ENCODE data around the gene FRMD5.

The FRMD5 gene

GRCh38 chr15:43931790-43932435 lies 263.2 kb downstream of the FRMD5 start:
- no peak for FAIRE-seq

GRCh38 chr15:43931119-43931518 lies 264.0 kb downstream of the FRMD5 start:
- no peak for FAIRE-seq
- no peak for DNase-seq (ENCODE audit: low spot score)

More at GRCh38 chr15:43931790-43932435, 263.2 kb downstream of the FRMD5 start:
- no peak for DNase-seq (ENCODE audit: low spot score)

- FAIRE-seq (no peak), DNase-seq (ENCODE audit: low spot score) (no peak)
Observed at GRCh38 chr15:43930556-43930955, 264.5 kb downstream of the FRMD5 start.

- FAIRE-seq = no peak
Observed at GRCh38 chr15:43930079-43930478, 265.0 kb downstream of the FRMD5 start.

GRCh38 chr15:43928152-43928551 lies 266.9 kb downstream of the FRMD5 start:
- no peak for FAIRE-seq
- DNase-seq (ENCODE audit: low spot score) = no peak

More at GRCh38 chr15:43930079-43930478, 265.0 kb downstream of the FRMD5 start:
- DNase-seq (ENCODE audit: low spot score) = no peak

- FAIRE-seq = no peak
- DNase-seq (ENCODE audit: low spot score) = no peak
Observed at GRCh38 chr15:43927203-43927602, 267.9 kb downstream of the FRMD5 start.

- DNase-seq (ENCODE audit: low spot score) (no peak), FAIRE-seq (no peak)
Observed at GRCh38 chr15:43923553-43923952, 271.5 kb downstream of the FRMD5 start.

- FAIRE-seq (no peak), DNase-seq (ENCODE audit: low spot score) (no peak)
Observed at GRCh38 chr15:43922021-43922420, 273.1 kb downstream of the FRMD5 start.

- FAIRE-seq = no peak
- DNase-seq (ENCODE audit: low spot score) = no peak
Observed at GRCh38 chr15:43920815-43921214, 274.3 kb downstream of the FRMD5 start.

GRCh38 chr15:43920254-43920600 lies 274.8 kb downstream of the FRMD5 start:
- FAIRE-seq = no peak

GRCh38 chr15:43919540-43920253 lies 275.4 kb downstream of the FRMD5 start:
- DNase-seq (ENCODE audit: low spot score) (no peak), FAIRE-seq (no peak)

More at GRCh38 chr15:43920254-43920600, 274.8 kb downstream of the FRMD5 start:
- DNase-seq (ENCODE audit: low spot score) = no peak

- FAIRE-seq (no peak), DNase-seq (ENCODE audit: low spot score) (no peak)
Observed at GRCh38 chr15:43918717-43919116, 276.4 kb downstream of the FRMD5 start.

GRCh38 chr15:43916326-43916660 lies 278.8 kb downstream of the FRMD5 start:
- FAIRE-seq (no peak), DNase-seq (ENCODE audit: low spot score) (no peak)

GRCh38 chr15:43915631-43916325 lies 279.3 kb downstream of the FRMD5 start:
- no peak for FAIRE-seq

GRCh38 chr15:43913941-43914340 lies 281.1 kb downstream of the FRMD5 start:
- DNase-seq (ENCODE audit: low spot score) = no peak
- no peak for FAIRE-seq

More at GRCh38 chr15:43915631-43916325, 279.3 kb downstream of the FRMD5 start:
- no peak for DNase-seq (ENCODE audit: low spot score)

GRCh38 chr15:43913026-43913780 lies 281.9 kb downstream of the FRMD5 start:
- FAIRE-seq (peak; percentile 98), DNase-seq (ENCODE audit: low spot score) (peak; percentile 99)

- FAIRE-seq (no peak), DNase-seq (ENCODE audit: low spot score) (no peak)
Observed at GRCh38 chr15:43912208-43912607, 282.9 kb downstream of the FRMD5 start.

- FAIRE-seq = peak; percentile 89
- peak; percentile 95 for DNase-seq (ENCODE audit: low spot score)
Observed at GRCh38 chr15:43911235-43911781, 283.8 kb downstream of the FRMD5 start.

- DNase-seq (ENCODE audit: low spot score) = no peak
- no peak for FAIRE-seq
Observed at GRCh38 chr15:43908516-43909050, 286.5 kb downstream of the FRMD5 start.

GRCh38 chr15:43905755-43906154 lies 289.3 kb downstream of the FRMD5 start:
- DNase-seq (ENCODE audit: low spot score) = no peak
- no peak for FAIRE-seq

GRCh38 chr15:43903864-43904290 lies 291.2 kb downstream of the FRMD5 start:
- FAIRE-seq = no peak
- peak; percentile 44 for DNase-seq (ENCODE audit: low spot score)
